IPS-NIHi7 (cell line): Measurements from ENCODE around the gene DPM2.
A peak's percentile ranks its signal among the peaks of the same experiment; 100 is the strongest.

Experiments used
- DNase-seq: peaks from one replicate; pipeline ENCODE4 v3.0.0; 2012; ENCODE audit warnings: mixed read lengths; ENCODE audit errors: extremely low spot score

Gene DPM2

DNA sequence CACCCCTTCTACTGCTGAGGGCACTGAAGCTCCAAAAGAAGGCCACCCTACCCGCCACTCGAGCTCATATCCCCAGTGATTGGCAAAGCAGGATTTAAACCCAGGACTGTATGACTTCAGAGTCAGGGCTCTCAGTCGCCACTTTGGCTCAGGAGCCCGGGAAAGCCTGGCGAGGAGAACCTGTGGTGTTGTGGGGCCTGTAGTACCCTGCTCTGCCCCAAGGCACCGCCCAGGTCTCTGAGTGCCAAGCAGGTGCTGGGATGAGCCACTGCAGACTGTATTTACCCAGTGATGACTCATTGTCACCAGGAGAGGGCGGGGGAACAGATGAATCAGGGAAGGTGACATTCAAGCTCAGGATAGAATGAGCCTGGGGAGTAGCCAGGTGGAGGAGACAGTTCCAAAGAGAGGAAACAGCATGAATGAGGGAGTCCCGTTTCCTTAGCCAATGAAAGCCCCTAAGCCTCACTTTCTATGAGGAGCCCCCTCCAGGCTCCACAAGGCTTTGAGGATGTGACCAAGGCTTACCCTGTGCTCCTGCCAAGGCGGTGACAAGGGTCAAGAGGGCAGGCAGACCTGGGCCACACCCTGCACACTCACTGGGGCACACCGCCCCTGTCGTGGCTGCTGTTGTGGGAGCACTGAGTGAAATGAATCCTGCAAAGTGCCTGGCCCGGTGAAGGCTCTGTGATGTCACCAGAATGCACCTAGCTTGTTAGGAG lies 17.8 kb upstream of the DPM2 start:
- DNase-seq, result peak; percentile 91

DNA sequence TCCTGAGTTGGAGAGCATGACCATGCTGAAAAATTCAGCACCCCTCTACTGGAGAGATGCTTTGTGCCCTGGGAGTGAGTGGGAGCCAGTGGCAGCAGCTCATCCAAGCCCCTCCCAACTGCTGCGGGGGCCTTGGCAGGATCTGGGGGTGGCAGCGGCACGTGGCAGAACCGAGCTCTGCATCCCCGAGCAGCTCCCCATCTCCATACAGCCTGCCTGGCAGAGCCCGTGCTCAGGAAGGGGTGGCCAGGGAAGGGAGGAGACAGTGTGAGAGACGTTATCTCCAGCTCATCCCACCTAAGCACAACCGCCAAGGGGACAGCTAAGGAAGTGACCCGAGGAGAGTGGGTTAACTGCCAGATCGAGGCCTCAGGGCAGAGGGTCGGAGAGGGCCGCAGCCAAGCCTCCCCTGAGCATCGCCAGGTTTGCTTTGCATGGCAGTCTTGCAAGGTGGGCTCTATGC lies 17.2 kb upstream of the DPM2 start:
- DNase-seq, result no peak

DNA sequence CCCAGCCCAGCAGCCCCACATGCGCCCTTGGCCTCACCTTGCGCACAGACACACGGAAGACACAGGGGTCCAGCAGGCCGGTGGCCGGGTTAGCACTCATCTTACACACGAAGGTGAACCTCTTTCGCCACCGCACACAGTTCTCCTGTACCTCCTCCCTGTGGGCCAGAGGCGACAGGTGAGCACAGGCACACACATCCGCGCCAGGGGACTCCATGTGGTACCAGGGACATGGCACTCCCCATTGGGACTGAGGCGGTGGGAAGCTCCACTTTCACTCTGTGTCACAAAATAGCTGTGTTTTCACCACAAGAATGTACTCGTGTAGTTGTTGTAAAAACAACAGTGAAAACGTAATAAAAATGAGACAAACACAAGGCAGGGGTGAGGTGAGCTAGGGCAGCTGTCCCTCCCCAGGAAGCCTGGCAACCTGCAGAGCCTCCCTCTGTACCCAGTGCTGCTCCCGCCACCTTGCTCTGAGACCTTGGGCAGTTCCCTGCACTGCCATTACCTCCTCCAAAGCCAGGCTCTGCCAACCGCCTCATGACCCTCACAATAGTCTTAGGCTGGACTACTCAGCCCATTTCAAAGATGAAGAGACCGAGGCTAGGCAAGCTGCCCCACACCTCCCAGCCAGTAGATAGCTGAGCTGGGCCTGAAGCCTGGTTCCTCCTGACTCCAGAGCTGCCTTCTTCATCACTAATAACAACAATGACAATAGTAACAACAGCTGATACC lies 16.3 kb upstream of the DPM2 start:
- no peak for DNase-seq

DNA sequence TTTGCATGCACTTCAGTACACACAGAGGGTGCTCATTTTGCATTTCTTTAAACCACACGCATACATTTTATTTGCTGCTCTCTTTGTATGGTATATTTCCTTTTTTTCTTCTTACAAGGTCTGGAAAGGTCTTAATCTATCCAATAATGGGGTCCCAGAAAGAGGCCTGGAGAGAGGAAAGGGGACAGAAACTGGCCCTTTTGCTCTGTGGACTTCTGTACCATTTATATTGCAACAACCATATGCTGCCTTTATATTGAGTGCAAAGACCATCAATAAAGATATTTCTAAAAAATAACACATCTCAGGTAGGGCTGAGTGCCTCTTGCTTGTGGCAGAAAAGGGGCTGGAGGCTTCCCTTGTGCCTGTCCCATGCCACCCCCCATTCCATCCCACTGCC lies 15.5 kb upstream of the DPM2 start:
- DNase-seq, result no peak

DNA sequence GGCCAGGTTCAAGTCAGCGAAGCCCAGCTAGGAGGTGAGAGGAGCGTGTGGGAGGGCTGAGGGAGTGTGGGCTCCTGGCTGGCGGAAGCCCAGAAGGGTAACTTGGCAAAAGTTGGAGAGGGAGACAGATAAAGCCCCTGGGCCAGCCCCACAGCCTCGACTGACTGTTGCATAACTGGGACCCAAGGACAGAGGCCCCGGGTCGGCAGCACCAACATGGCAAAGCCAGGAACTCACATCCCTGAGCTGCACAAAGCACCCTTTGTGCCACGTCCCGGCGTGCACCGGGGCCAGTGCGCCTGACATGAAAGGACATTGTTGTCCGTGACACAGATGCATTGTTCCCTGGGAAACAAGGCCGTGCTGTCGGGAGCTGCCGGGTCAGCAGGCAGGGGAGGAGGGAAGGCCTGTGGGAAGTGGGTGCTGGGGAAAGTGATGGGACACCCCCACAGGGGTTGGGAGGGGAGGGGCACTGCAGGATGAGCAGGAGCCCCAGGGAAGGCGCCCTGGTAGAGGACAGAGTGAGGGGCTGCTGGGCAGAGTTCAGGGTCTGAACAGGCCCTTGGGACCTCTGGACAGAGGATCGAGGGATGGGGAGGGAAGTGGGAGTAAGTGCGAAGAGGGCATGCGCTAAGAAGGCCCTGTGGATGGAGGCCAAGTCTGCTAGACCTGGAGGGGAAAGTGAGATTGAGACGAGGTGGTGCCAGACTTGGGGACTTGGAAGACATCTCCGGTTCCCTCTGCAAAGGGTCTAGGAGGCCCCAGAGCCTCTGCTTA lies 13.0 kb upstream of the DPM2 start:
- DNase-seq, result no peak

DNA sequence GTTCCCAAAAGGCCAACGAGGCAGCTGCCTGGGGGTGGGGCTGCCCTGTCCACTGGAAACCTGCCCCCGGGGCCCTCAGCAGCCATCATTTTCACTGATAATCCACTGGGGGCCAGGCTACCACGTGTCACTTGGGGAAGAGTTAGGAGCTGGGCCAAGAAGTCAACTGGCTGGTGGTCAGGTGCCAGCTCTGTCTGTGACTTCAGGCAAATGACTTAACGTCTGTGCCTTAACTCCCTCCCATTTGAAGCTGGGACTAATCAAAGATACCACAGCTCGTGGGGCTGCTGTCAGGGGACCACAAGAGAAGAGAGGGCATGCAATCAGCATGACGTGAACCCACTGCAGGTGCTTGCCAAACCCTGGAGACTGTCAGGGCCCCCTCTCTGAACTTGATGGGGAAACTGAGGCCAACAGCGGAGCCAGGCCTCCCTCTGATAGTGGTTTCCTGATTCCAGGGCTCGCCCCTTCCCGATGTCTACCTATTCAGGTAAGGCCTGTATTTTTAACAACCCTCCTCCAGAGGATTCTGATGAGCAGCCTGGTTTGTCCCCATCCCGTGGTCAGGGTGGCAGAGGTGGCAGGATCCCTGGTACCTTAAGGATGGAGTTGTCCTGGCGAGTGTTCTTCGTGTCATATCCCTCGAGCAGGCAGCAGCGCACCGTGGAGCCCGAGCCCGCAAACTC lies 12.3 kb upstream of the DPM2 start:
- DNase-seq, result no peak

DNA sequence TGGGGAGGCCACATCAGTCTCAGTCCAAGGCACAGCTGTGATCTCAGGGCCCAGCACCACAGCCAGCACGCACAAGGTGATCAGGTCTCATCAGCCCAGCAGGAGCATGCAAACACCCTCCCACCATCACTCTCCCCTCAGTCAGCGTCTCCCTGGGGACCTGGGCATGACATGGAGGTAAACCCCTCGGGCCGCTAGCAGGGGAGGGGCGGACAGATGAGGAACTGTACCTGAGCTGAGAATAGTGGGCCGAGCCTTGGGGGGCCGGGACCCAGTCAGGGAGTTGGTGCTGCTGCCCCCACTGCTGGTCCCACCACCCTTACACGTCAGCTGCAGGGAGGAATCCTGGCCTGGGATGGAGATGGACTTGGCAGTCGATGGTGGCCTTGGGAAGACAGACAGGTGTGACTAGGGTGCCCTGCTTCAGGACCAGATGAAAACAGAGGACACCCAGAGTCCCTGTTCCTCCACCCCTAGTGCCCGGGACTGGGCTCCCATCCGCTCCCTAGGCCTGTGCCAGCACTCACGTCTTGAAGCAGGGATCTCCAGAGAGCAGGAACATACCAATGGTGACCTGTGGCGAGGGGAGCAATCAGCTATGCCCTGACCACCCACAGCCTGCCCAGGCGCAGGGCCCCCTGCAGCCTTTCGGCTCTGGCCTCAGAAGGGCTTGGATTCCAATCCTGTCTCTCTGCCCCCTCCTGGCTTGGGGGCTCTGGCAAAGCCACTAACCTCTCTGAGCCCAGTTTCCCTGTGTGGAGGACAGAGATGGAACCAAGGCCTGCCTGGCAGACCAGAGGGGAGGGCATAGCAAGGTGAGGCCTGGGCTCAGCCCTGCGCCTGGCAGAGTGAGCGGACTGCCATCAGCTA lies 10.4 kb upstream of the DPM2 start:
- no peak for DNase-seq

DNA sequence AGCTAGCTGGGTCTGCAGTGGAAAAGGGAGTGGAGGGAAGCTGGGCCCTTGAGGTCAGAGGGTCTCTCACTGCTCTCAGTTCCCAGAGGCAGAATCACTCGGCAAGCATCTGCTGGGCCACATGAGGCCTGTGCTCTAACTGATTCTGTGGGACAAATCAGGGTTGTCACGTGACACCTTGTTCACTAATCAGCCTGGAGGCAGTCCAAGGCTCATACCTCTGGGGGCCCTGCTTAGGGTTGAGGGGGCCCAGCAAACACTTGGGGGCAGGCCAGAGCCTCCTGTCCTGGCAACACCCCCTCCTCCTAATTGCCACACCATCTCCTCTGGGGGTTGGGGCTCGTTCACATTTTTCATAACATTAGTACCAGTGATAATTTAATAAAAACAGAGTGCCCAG lies 9.1 kb upstream of the DPM2 start:
- DNase-seq, result no peak

DNA sequence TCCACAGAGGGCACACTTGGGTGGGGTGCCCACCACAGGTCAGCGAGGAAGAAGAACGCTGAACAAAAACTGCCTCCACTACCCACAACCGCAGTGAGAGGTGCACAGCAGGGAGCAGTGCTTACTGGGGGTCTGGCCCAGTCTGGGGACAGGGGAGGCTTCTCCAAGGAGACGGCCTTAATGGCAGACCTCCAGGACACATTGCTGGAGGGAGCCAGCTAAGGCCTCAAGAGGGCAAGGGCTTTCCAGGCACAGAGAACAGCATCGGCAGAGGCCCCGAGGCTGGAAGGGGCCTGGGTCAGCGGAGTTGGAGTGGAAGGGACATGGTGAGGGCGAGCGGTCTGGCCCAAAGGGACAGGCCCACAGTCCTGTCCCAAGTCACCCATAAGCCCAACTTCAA lies 8.3 kb upstream of the DPM2 start:
- DNase-seq, result no peak

DNA sequence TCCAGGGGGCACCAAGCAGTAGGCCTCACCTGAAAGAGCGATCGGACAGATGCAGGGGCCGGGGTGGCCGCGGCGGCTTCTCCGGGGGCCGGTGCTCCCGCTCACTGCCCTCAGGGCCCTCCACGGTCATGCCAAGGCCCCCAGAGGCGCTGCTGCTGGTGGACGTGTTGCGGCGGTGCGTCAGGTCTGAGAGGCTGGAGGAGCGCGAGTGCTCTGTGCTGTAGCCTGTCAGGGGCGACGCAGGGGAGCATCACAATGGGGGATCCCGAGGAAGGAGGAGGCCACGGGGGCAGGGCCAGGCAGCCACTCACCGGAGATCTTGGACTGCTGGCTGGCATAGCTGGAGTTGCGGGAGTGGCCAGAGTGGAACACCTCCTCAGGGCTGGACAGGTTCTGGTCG lies 7.7 kb upstream of the DPM2 start:
- DNase-seq, result no peak

DNA sequence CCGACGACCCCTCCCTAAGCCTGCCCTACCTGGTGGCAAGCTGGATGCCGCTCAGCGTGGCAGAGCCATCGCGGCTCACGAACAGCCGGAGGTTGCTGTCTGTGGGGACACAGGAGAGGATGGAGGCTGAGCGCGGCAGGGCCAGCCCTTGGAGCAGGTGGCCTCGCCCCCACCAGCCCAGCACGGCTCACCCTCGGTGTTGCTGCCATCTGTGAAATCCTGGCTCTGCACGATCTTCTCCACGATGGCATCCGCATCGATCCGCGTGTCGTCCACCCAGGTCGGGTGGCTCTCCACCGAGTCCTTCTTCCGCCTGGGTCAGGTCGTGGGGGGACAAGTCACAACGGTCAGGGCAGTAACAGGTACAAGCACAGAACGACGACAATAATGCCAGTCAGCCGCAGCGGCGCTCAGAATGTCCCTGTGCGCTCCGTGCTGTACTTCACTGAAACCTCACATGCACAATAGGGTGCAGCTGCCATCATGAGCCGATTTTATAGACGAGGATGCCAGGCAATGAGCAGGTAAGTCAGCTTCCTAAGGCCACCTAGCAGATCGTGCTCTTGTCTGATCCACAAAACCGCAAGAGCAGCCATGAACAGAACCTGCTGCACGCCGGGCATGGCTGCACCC lies 7.0 kb upstream of the DPM2 start:
- no peak for DNase-seq

DNA sequence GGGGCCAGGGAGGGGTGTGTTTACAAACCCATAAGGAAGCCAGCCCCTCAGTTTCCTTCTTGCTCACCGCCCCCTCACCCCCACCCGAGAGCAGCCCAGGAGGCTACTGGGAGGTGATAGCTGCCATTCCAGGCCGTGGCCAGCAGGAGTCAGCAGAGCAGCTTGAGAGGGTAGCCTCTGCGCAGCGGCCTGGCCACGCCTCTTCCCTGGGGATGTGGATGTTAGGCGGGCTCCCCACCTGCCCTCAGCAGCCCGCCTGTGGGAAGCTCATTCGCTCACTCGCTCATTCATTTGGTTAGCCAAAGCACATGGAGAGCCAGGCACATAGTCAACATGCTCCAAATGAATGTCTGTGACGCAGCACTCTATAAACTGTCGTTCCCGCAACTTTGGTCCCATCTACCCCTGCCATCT lies 6.1 kb upstream of the DPM2 start:
- DNase-seq, result peak; percentile 94

DNA sequence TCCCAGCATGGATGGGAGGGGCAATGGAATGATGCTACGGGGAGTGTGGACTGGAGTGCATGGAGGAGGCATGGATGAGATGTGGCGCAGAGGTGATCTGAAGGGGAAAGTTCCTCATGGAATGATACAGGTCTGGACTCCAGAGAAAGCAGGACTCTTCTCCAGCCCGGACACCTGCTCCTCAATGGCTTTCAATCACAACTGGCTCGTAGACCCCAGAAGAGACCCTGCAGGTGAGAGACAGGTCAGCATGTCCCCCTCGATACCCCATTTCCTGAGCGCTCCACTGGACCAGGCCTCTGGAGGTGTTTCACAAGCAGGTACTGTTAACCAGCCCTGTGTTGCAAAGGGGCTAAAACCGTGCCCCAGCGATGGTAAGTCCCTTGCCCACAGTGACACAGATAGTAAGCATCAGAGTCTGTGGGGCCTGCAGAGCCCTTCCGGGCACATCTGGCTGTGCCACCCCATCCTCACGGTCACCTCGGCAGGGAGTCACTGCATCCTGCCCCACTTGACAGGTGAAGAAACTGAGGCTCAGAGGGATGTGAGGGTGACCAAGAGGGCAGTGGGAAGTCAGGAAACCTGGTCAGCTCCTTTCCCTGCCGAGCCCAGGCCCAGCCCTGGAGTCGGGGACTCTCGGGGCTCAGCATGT lies 5.5 kb upstream of the DPM2 start:
- DNase-seq, result no peak

DNA sequence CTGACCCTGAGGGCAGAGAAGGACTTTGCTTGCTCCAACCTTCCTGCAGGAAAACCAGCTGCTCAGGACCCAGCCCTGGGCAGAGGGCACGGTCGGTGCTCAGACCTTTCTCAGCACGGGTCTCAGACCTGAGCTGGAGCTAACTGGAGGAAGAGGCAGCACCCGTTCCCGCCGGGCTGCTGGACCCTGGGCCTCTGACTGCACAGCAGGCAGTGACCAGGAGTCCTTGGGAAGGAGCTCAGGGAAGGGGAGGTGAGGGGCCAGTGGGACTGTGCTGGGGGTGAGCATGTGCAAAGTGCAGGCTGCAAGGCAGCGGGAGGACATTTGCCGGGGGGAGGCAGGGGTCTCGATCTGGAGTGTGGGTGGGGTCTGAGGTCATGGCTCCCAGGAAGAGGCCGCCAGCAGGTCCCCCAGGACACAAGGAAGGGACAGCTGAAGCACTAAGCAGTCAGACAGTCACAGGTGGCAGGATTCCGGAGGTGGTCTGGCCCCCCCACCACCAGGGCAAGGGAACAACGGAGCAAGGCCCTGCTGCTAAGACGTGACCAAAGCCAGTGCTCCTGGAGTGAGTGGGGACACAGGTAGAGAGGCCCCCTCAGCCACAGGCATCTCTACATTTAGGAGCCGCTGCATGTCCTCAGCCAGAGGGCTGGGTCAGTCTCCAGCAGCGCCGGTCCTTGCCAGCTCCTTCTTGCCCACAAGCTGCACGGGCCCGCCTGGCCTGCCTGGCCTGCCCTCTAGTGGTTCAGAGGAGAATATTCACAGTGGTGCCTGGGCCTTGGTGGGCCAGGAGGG lies 4.8 kb upstream of the DPM2 start:
- DNase-seq, result peak; percentile 80

DNA sequence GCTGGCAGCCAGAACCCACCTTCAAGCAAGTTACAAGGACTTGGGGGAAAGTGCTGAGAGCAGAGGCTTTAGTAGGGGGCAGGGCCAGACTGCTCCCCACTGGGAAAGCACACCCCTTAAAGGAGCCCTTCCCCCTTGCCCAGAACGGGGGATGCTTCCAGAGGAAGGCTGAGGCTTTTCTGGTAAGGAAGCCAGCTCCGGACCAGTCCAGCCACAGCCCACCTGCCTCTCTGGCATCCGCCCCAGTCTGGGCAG lies 4.2 kb upstream of the DPM2 start:
- no peak for DNase-seq

DNA sequence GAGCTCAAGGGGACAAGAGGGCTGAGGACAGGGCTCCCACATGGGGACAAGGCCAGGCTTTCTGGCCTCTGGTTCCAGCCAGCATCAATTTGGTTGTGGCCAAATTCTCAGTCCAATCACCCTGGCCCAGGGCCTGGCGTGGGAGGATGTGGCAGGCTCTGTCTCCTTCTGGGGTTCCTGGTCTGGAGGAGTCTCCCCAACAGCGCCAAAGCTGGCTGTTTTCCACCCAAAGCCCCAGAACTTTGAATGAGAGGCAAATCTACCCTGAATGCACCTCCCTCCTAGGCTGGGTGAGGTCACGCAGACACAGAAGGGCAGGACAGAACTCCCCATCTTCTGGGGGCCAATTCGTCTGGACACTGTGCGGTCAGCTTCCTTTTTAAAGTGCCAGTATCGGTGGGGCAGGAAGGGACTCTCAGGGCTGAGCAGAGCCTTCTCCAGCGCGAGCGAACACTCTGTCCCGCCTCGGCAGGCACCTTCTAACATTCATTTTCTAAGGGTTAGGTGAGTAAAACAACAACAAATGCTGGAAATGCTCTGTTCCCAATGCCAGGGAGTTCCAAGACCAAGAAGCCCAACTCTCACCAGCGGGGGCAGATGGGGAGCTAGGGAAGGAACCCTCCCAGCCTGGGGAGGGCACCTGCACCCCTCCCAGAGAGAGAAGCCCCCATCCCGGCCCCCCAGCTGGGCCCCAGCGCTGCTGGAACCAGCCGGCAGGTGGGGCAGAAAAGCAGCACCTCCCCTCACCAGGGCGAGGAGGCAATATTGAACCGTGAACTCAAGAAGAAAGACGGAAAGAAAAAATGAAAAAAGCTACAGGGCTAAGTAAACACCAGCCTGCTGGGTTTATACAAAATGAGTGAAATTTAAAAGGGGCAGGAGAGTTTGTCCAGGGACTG lies 3.7 kb upstream of the DPM2 start:
- no peak for DNase-seq

DNA sequence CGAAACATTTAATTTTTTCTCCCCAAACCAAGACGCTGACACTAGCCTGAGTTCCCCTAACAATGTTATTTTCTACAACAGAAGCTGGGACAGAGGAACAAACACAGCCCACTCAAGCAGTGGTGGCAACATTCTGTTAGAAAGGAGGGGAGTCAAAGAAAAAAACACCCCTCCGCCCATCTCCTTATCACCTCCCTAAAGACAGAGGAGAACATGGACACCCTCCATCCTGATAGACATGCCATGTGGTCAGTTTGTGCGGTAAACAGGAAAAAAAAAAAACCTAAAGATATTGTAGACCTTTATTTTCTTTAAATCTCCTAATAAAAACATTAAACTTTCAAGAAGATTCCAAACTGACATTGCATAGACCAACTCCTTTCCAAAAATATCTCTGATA lies 2.9 kb upstream of the DPM2 start:
- DNase-seq, result no peak

DNA sequence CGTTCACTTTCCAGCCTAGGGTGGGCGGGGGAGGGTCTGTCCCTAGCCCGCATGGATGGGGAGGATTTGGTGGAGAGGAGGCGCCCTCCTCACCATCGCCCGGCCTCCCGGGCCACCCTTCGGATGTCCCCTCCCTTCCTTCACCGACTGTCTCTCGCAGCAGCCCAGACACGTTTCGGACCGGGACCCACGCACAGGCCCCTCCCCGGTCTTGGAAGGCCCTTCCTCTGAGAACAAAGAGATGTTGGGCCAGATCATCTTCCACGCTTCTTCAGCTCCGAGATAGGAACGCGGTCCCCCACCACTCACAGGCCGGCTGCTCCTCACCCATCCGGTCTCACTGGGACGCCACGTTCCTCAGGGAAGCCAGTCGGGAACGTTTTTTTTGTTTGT lies 640 bp upstream of the DPM2 start:
- DNase-seq, result peak; percentile 52

DNA sequence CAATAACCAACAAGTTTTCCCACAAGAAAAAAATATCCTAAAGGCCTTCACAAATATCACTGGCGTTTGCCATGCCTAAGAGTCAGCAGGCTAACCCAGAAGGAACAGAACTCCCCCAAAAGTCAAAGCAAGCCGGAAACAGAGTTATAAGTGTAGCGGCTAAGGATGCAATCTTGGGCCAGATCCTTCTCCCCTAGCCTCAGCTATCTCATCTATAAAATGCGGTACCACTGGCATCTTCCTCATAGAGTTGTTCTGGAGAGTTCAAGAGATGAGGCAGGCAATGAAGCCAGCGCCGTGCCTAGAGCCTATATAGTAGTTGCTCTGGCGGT lies 632 bp downstream of the DPM2 start:
- no peak for DNase-seq
